ENCODE results near the gene SNTG2.

The SNTG2 gene

GRCh38 chr2:926896-927295 lies 23.8 kb upstream of the SNTG2 start:
- DNase-seq (ENCODE audit: low spot score): no peak

- no peak for DNase-seq (ENCODE audit: low spot score)
Observed at GRCh38 chr2:929011-929735, 21.5 kb upstream of the SNTG2 start.

- no peak for DNase-seq (ENCODE audit: low spot score)
Observed at GRCh38 chr2:929925-930324, 20.7 kb upstream of the SNTG2 start.

GRCh38 chr2:930935-931334 lies 19.7 kb upstream of the SNTG2 start:
- no peak for DNase-seq (ENCODE audit: low spot score)

- no peak for DNase-seq (ENCODE audit: low spot score)
Observed at GRCh38 chr2:932320-933115, 18.1 kb upstream of the SNTG2 start.

GRCh38 chr2:933734-934295 lies 16.8 kb upstream of the SNTG2 start:
- DNase-seq (ENCODE audit: low spot score): no peak

- DNase-seq (ENCODE audit: low spot score): no peak
Observed at GRCh38 chr2:937530-937929, 13.1 kb upstream of the SNTG2 start.

GRCh38 chr2:938181-939005 lies 12.3 kb upstream of the SNTG2 start:
- DNase-seq (ENCODE audit: low spot score): no peak

- no peak for DNase-seq (ENCODE audit: low spot score)
Observed at GRCh38 chr2:939936-940601, 10.6 kb upstream of the SNTG2 start.

GRCh38 chr2:941871-942270 lies 8.8 kb upstream of the SNTG2 start:
- DNase-seq (ENCODE audit: low spot score): no peak

- DNase-seq (ENCODE audit: low spot score): no peak
Observed at GRCh38 chr2:942775-943460, 7.7 kb upstream of the SNTG2 start.

GRCh38 chr2:943461-943797 lies 7.2 kb upstream of the SNTG2 start:
- no peak for DNase-seq (ENCODE audit: low spot score)

- no peak for DNase-seq (ENCODE audit: low spot score)
Observed at GRCh38 chr2:943821-944220, 6.8 kb upstream of the SNTG2 start.

- no peak for DNase-seq (ENCODE audit: low spot score)
Observed at GRCh38 chr2:944693-945092, 6.0 kb upstream of the SNTG2 start.

- DNase-seq (ENCODE audit: low spot score): no peak
Observed at GRCh38 chr2:945104-945503, 5.5 kb upstream of the SNTG2 start.

GRCh38 chr2:946073-946948 lies 4.3 kb upstream of the SNTG2 start:
- no peak for DNase-seq (ENCODE audit: low spot score)

GRCh38 chr2:949384-950079 lies 1.1 kb upstream of the SNTG2 start:
- DNase-seq (ENCODE audit: low spot score): no peak

GRCh38 chr2:951224-952006 lies 766 bp downstream of the SNTG2 start:
- no peak for DNase-seq (ENCODE audit: low spot score)

- no peak for DNase-seq (ENCODE audit: low spot score)
Observed at GRCh38 chr2:953408-953807, 2.8 kb downstream of the SNTG2 start.

Data from hematopoietic multipotent progenitor cell treated with erythropoietin and hydrocortisone succinate and interleukin-3 and kit ligand, for 15 days (in vitro differentiated cells).